Neutrophil (primary cell): ENCODE data around the gene LRRC61.

Experiments
- H3K27ac ChIP-seq: fragments of 200-600 bp; sonication (generic); 2 replicates; pipeline ENCODE4 v1.5.1; 2016; ENCODE audit warnings: mild to moderate bottlenecking, moderate library complexity
- H3K27me3 ChIP-seq: fragments of 200-600 bp; sonication (generic); 2 replicates; pipeline ENCODE4 v1.6.0; 2016; ENCODE audit warnings: mild to moderate bottlenecking
- H3K36me3 ChIP-seq: fragments of 200-600 bp; sonication (generic); 2 replicates; pipeline ENCODE4 v1.5.1; 2017
- H3K4me1 ChIP-seq, 2 experiments: fragments of 200-600 bp in 1 of 2; sonication (generic) in 1 of 2; 1 replicate in 1 of 2; 2 replicates in 1 of 2; pipeline versions ENCODE4 v1.5.1 to v1.6.1; 2013 to 2016; ENCODE audit warnings: low read depth in 1 of 2, low read length in 1 of 2, mild to moderate bottlenecking in 1 of 2, moderate library complexity in 1 of 2; ENCODE audit not compliant: control insufficient read depth in 1 of 2, insufficient read depth in 1 of 2
- H3K4me3 ChIP-seq, 2 experiments: fragments of 200-600 bp in 1 of 2; sonication (generic) in 1 of 2; 1 replicate in 1 of 2; 2 replicates in 1 of 2; pipeline ENCODE4 v1.5.1; 2013 to 2016; ENCODE audit warnings: low read depth in 1 of 2, low read length in 1 of 2, mild to moderate bottlenecking in 1 of 2, moderate library complexity in 1 of 2
- H3K9me3 ChIP-seq: fragments of 200-600 bp; sonication (generic); 2 replicates; pipeline ENCODE4 v1.5.1; 2016
- TF ChIP-seq, protein P1 (sequence below): fragments of 200-600 bp; sonication (generic); IDR thresholded peaks from 2 replicates; pipeline ENCODE4 v1.5.1; 2016; ENCODE audit warnings: antibody characterized with exemption

The LRRC61 gene

DNA sequence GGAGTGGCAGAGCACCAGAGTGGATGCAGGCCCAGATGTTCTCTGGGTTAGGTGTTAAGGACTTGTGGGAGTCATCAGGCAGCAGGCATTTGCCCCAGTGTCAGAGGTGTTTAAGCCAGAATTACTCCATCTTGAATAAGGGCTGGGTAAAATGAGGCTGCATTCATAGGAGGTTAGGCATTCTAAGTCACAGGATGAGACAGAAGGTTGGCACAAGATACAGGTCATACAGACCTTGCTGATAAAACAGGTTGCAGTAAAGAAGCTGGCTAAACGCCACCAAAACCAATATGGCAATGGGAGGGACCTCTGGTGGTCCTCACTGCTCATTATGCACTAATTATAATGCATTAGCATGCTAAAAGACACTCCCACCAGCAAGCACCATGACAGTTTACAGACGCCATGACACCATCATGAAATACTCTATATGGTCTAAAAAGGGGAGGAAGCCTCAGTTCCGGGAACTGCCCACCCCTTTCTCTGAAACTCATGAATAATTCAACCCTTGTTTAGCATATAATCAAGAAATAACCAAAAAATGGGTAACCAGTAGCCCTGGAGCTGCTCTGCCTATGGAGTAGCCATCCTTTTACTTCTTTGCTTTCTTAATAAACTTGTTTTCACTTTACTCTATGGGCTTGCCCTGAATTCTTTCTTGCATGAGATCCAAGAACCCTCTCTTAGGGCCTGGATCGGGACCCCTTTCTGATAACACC lies 882 bp upstream of the LRRC61 start:
- Histone ChIP-seq H3K4me1 (peaks cover 50 to 52% of the 10 kb centered on the region in 2 experiments), H3K9me3 (no peaks in the 10 kb centered on the region), H3K4me3 (peak overlapping the region; percentile 89 to 90), H3K27ac (peak overlapping the region; percentile 92), H3K36me3 (no peaks in the 10 kb centered on the region), H3K27me3 (no peaks in the 10 kb centered on the region)
- TF ChIP-seq, protein P1, sequence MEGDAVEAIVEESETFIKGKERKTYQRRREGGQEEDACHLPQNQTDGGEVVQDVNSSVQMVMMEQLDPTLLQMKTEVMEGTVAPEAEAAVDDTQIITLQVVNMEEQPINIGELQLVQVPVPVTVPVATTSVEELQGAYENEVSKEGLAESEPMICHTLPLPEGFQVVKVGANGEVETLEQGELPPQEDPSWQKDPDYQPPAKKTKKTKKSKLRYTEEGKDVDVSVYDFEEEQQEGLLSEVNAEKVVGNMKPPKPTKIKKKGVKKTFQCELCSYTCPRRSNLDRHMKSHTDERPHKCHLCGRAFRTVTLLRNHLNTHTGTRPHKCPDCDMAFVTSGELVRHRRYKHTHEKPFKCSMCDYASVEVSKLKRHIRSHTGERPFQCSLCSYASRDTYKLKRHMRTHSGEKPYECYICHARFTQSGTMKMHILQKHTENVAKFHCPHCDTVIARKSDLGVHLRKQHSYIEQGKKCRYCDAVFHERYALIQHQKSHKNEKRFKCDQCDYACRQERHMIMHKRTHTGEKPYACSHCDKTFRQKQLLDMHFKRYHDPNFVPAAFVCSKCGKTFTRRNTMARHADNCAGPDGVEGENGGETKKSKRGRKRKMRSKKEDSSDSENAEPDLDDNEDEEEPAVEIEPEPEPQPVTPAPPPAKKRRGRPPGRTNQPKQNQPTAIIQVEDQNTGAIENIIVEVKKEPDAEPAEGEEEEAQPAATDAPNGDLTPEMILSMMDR: no peak

DNA sequence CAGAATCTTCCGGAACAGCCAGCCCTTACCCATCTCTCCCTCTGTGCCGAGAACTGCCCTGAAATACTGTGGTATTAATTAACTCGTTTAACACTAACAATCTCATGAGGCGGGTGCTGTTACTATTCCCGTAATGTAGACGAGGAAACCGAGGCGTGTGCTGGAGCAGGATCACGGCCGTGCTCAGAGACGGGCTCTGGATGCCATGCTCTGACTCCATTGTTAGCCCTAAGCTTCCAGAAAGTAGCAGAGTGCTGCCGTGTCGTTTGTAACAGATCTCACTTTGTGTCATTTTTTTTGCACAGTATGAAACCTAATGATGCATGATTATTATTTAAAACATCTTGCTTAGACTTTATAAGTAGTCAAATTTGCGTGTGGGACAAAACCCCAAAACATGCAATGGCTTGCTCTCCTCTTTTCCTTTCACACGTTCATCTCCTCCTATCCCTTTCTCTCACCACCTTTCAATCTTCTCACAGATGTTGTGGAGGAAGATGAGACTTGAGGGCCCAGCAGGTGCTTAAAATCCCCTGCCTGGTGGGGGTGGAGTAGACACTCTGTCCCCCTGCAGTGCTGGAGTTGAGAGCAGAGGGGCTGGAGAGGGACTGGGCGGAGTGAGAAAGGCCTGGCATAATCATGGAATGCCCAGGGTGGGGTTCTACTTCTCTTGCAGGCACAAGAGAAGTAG lies 672 bp downstream of the LRRC61 start:
- Histone ChIP-seq H3K4me1 (peaks cover 53 to 54% of the 10 kb centered on the region in 2 experiments), H3K36me3 (peaks cover 10% of the 10 kb centered on the region), H3K4me3 (peak overlapping the region; percentile 89 to 90), H3K27ac (peak overlapping the region; percentile 92), H3K27me3 (no peaks in the 10 kb centered on the region), H3K9me3 (no peaks in the 10 kb centered on the region)
- TF ChIP-seq, protein P1: no peak

DNA sequence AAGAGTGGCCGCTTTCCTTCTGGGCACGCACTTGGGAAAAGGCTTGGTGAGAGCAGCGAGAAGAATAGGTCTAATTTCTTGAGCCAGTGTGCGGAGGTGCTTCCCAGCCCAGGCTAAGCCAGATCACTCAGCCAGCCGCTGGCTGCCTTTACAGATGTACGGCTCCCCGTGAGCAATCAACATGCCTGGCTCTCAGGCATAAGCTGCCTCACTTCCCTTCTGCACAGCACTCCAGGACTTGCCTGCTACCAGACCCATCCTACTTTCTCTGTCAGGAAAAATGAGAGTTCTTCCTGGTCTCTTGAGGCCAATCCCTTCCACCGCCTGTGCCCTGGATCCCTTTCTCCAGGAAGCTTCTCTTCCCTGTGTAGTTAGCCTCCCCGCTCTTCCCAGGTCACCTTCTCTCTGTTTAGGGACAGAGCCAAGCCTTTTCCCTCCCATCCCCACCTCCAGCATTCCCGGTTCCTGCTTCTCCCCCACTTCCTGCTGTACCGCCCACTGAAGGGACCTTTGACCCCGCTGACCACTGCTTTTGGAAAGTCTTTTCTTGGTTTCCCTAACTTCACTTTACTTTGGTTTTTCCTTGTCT lies 1.3 kb downstream of the LRRC61 start:
- Histone ChIP-seq H3K9me3 (no peaks in the 10 kb centered on the region), H3K4me3 (peak overlapping the region; percentile 89 to 90), H3K36me3 (peaks cover 17% of the 10 kb centered on the region), H3K4me1 (peaks cover 53 to 54% of the 10 kb centered on the region in 2 experiments), H3K27ac (peak overlapping the region; percentile 92), H3K27me3 (no peaks in the 10 kb centered on the region)
- TF ChIP-seq, protein P1: no peak

DNA sequence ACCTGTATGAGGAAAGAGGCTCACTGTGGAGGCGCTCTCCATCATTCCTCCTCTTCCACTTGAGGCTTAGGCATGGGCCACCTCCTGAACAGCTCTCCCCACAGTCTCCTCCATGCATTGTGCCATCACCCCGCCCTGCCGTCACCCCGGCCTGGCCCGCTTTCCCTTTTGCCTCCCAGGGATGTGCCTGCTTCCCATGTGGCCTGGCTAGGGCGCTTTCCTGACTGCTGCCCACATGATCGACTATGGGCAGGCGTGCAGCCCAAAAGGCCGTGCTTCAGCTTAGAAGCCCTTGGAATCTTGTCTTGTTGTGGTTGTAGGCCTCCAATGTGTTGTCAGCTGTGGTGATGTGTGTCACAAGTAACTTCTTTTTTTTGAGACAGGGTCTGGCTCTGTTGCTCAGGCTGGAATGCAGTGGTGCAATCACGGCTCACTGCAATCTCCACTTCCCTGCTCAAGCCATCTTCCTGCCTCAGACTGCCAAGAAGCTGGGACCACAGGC lies 2.0 kb downstream of the LRRC61 start:
- TF ChIP-seq, protein P1: no peak
- Histone ChIP-seq H3K9me3 (no peaks in the 10 kb centered on the region), H3K4me3 (peak overlapping the region; percentile 89 to 90), H3K4me1 (peaks cover 53 to 54% of the 10 kb centered on the region in 2 experiments), H3K27me3 (no peaks in the 10 kb centered on the region), H3K27ac (peak overlapping the region; percentile 92), H3K36me3 (peaks cover 23% of the 10 kb centered on the region)

DNA sequence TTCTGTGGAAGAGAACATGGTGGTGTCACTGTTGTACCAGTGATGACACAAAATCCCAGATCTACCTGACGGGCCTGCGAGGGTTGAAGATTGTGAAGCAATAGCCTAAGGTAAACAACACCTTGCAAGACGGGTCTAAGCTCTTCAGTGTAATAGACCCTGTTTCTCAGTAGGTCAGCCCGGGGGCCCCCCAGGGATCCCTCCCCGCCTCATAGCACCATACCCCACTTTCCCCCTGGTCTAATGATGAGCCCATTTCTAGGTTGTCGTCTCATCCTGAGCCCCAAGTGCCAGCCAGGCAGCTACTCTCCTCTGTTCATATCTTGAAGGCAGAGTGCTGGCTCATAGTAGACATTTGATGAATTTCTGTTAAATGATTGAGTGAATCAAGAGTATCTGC lies 2.7 kb downstream of the LRRC61 start:
- peak overlapping the region; percentile 89 to 90 for H3K4me3 ChIP-seq
- H3K4me1 ChIP-seq: peaks cover 53 to 54% of the 10 kb centered on the region in 2 experiments
- no peaks in the 10 kb centered on the region for H3K9me3 ChIP-seq
- peaks cover 30% of the 10 kb centered on the region for H3K36me3 ChIP-seq
- peak overlapping the region; percentile 92 for H3K27ac ChIP-seq
- no peaks in the 10 kb centered on the region for H3K27me3 ChIP-seq
- TF ChIP-seq, protein P1: no peak
